NOMO-1 (cell line): ENCODE results near the gene TOR1A.

Source experiments
- DNase-seq, 2 experiments: peaks; one replicate each; lab custom pipeline; 2025; ENCODE audit not compliant: unreplicated experiment in 2 of 2; lab: John Stamatoyannopoulos, UW

TOR1A gene

GRCh38 chr9:129823935-129824601 lies at the start of gene TOR1A:
TOR1A (minus strand) TSS chr9:129824136; CDS start chr9:129824085, 51 bp downstream.
- peak; percentile 94 for DNase-seq

GRCh38 chr9:129871046-129871445 lies 47.1 kb upstream of the TOR1A start:
- DNase-seq = no peak

DNA sequence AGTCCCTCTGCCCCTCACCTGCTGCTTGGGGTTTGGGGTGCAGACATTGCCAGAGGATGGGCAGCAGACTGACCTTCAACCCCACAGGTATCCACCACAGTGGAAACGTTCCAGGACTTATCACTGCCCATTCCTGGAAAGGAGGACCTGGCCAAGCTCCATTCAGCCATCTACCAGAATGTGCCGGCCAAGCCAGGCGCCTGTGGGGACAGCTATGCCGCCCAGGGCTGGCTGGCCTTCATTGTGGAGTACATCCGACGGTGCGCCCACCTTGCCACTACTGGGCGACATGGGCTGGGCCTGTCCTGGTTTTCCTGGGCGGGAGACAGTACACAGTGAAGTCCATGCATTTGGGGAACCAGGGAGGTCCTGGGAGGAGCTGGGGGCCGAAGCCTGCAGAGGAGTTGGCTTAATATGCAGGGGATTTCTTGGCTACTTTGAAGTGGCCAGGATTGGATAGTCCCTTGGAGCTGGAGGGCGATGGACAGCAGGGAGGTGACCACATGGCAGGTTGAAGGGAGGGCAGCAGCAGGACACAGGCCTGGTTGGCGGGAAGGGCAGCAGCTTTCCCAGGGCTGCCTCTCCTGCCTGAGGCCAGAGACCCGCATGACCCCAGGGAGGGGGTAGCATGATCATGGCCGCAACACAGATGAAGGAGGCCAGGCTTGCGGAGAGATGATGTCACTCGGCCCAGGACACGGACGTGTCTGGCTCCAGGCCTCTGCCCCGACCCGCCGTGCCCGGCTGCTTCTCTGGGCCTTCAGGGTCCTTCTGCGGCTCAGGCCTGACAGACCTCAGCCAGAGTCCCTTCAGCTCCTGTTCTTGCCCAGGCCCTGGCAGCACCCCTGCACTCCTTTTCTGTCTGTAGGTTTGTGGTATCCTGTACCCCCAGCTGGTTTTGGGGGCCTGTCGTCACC lies 45.9 kb upstream of the TOR1A start:
- DNase-seq = no peak

DNA sequence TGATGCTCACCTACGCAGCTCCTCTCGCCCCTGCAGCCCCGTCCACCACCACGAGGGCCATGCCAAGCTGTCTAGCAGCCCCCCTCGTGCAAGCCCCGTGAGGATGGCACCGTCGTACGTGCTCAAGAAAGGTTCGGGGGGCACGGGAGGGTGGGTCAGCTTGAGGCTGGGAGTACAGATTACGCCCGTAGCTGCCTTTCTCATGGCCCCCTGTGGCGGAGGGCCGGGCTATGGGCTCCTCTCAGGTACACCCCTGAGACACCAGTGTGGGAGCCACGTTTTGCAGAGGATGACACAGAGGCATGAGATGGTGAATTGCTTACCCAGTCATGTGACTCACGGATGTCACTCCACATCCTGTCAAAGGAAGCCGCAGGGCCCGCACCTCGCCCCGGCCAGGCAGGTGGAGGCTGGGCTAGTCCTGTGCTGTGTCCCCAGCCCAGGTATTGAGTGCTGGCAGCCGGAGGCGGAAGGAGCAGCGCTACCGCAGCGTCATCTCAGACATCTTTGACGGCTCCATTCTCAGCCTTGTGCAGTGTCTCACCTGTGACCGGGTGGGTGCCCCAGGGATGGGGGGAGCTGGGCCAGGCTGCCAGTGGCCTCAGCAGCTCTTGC lies 45.0 kb upstream of the TOR1A start:
- DNase-seq = no peak

DNA sequence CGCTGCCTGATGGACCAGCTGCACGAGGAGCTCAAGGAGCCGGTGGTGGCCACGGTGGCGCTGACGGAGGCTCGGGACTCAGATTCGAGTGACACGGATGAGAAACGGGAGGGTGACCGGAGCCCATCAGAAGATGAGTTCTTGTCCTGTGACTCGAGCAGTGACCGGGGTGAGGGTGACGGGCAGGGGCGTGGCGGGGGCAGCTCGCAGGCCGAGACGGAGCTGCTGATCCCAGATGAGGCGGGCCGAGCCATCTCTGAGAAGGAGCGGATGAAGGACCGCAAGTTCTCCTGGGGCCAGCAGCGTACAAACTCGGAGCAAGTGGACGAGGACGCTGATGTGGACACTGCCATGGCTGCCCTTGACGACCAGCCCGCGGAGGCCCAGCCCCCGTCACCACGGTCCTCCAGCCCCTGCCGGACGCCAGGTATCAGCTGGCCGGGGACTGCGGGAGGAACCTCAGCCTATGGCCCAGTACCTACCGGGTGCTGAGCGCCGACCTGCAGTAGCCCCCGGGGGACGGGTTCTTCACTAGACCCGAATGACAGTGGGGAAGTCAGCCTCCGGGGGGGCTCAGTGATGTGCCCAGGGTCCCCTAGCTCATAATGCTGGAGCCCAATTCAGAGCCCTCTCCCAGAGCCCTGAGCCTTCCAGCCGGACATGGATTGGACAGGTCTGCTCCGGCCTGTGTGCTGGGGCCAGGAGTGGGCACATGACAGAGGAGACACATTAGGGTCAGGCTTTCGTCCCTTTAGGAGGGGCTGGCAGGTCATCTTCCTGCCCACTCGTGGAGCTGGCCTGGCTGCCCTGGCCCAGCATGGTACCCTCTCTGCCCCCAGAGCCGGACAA lies 44.3 kb upstream of the TOR1A start:
- DNase-seq = no peak

- DNase-seq = no peak
Observed at GRCh38 chr9:129867136-129868022, 43.4 kb upstream of the TOR1A start.

DNA sequence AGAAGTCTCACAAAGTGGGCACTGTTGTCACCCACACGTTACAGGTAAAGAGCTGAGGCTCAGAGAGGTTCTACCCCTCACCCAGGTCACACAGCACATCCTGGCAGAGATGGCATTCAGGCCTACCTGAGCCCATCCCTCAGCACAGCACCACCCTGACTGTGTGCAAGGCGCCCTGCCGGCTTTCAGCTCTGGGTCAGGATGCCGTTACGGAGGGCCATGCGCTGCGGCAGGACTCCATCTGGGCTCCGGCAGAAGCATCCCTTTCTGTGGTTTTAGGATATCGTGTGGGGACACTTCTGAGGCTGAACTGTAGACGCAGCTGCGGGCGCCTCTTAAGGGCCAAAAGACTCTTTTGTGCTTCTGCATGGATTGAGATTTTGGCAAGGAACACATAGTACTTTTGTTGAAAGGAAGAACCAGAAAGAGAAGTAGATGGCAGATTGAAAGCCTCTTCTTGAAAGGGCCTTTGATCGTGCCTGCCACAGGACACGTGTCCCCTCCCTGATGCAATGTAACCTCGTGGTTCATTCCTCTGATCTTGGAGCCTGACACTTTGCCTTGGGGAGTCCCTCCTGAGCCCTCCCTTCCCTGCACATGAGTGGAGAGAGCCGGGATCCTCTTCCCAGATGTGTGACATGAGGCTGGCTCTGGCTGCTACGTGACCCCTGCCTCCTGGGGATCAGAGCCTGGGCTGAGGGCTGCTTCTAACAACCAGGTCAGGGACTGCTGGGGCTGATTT lies 42.6 kb upstream of the TOR1A start:
- no peak for DNase-seq

DNA sequence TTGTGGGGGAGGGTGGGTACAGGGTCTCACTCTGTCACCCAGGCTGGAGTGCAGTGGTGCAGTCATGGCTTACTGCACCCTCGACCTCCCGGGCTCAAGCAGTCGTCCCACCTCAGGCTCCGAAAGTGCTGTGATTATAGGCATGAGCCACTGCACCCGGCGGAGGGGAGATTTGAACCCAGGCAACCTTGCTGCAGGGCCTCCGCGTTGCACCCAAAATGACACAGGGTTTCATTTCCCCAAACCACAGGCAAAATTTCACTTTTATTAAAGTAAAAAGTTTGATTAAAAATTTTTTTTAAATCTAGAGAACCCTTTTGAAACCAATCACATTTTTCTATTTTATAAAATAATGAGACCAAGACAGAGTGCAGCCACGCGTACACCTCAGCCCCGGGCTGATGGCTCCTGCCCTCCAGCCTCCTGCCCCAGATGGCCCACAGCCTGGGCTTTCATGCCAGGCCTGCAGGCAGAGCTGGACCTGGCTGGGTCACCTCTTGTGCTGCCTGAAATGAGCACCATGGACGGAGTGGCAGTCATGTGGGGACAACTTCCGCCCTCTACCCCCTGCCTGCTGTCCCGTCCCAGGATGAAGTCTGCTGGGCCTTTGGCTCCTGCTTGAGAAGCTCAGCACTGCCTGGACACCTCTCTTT lies 41.9 kb upstream of the TOR1A start:
- DNase-seq = no peak

DNA sequence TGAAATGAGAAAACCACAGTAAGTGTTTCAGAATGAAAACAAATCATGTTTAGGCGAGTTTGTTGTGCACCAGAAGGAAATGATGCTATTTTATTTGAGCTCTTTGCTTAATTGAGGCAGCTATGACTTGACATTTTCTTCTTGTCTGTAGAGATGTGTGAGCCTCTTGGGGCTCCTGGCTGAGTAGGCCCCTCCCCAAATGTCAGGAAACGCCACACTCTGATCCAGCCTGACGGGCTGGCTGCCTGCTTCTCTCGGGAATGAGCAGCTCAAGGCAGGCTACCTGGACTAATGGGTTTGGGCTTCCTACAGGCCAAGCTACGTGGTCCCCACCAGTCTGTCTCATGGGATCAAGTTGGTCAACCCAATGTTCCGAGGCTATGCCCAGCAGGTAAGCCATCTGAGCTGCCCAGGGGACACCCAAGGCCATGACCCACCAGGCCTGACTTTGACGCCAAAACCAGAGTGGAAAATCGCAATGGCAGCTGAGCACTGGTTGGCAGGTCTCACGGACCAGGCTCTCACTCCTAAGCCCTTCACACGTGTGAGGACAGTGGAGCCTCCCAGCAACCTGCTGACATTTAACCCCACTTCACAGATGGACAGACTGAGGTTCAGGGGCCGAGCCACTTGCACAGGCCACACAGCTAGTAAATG lies 41.2 kb upstream of the TOR1A start:
- peak in 1 of 2 experiments; percentile 3 for DNase-seq

- DNase-seq = peak; percentile 71 to 85
Observed at GRCh38 chr9:129863059-129863690, 39.2 kb upstream of the TOR1A start.

DNA sequence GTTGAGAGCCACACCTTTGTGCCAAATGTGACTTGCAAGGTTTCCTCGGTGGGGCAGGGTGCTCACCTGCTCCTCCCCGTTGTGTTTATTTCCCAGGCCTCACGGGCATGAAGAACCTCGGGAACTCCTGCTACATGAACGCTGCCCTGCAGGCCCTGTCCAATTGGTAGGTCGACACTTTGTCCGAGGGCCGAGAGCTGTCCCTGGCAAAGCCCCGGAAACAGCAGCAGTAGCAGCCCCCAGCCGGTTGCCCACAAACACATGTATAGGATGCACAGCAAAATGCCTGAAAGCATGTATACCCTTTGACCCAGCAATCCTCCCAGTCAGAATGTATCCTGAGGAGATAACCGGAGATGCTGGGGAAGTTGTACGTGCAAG lies 37.5 kb upstream of the TOR1A start:
- DNase-seq = no peak

DNA sequence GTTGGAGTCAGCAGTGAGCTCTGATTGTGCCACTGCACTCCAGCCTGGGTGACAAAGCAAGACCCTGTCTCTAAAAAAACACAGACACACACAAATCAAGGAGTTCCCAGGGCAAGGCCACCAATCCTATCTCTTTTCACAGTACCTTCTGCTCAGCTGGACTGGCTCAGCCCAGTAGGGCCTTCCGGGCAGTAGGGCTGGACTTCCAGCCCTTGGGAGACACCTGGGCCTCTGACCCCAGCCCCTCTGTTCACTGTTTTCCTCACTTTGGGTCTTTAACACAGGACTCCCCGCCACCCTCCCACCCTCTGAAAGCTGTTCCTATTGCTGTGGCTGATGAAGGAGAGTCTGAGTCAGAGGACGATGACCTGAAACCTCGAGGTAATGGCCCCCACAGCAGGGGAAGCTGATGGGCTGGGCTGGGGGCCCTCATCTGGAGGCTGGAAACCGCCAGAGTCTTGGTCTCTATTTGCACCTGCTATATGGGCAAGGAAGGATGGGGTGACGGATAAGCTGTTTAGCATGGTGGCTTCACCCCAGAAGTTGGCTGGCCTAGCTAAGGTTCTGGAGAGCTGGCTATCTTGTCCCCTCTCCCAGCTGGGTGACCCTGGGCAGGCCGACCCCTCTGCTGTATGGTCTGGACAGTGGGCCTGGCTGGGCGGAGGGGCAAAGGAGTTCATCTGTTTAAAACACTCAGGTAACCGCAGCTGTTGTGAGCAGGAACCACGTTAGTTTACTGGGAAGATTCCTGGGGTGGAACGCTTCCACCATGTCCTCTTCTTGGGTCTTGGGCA lies 36.9 kb upstream of the TOR1A start:
- DNase-seq = no peak

DNA sequence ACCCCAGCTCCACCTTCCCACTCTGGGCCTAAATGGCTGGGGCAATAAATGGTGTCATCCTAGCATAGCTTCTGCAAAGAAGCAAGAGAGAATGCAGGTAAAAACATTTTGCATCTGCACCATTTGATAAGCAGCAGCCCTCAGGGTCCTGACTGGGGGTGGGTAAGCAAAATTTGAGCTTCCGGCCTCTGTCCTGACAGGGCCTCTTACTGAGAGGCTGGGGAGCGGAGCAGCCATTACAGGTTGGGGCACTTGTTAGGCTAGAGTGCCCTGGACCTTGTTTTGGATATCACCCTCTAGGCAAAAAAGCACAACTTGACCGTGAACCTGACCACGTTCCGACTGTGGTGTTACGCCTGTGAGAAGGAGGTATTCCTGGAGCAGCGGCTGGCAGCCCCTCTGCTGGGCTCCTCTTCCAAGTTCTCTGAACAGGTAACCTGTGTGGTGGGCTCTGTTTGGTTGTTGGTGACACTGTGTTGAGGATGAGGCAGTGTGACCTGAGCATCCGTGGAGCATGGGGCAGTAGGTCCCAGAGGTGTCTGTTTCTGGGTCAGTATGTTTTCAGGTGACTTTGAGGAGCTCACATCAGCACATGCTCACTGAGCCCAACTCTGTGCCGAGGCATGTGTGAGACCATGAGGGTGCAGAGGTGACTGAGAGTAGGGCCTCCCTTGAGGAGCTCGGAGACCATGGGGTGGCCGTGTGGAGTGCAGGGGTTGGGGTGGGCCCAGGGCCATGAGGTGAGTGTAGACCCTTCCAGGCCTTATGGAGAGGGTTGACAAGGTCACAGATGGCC lies 34.4 kb upstream of the TOR1A start:
- DNase-seq = no peak

DNA sequence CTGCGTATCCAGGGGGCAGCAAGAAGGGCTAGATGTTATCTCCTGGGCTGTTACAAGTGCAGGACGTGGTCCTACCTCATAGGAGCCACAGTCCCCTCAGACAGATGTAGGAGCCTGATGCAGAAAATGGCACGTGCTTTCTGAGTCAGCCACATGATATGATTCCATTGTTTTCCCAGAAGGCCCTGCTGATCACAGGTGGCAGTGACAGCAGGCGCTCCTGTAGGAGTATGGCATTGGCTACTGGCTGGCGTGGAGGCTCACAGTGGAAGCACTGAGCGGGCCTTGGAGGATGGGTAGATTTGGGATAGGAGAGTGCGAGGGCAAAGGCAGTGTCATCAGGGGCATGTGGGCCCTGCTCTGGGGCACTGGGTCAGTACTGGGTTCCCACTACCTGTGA lies 33.3 kb upstream of the TOR1A start:
- no peak for DNase-seq

DNA sequence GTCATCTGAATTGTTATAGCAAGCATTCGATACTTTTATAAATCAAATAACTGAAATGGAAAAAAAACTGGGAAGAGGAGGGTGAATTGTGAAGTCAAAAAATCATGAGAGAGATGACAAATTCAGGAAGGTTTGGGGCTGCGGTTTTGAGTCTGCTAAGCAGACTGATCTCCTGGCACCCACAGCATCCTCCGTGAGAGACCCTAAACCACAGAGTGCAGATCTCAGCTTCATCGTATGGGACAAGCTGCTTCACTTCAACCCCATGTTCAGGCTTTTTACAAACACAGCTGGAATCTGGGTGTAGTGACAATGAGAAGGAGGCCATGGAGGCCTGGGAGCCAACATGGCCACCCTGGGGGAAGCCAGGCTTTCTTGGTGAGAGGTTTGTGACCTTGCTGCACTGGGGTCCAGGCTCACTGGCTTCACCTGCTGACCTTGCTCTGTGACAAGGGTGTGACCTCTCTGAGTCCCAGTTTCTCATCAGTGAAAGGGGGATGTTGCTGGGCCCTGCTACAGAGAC lies 30.7 kb upstream of the TOR1A start:
- DNase-seq = no peak

DNA sequence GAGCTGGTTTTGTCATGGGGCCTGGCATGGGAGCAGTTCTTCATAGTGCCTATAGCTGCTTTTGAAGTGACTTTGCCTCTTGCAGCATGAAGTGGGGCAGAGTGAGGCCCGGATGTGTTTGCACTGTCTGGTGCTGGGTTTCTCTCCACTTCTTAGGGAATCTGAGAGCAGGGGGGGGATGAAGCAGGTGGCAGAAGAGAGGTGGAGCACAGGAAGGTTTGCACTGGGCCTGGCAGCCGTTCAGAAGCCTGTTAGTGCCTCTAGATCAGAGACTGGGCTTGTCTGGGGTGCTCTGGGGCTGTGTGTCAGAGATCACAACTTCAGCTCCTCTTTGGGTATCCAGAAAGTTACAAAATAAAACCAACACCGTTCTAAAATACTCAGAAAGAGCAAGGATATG lies 29.7 kb upstream of the TOR1A start:
- DNase-seq = no peak
